H1 (cell line): ENCODE measurements around the gene SESN3. TPM values are rescaled to one million over a fixed set of nuclear protein-coding genes. Genes with fewer than 3 reads are reported as not detected.

Source experiments
- CEBPB ChIP-seq: IDR thresholded peaks from 2 replicates; pipeline ENCODE4 v1.6.1; 2012; ENCODE audit warnings: low read depth, low read length
- NANOG ChIP-seq: IDR thresholded peaks from 2 replicates; pipeline ENCODE4 v1.6.1; 2011; ENCODE audit warnings: low read length, low read depth, mild to moderate bottlenecking, inconsistent platforms; ENCODE audit not compliant: insufficient read depth, poor library complexity, severe bottlenecking
- SUZ12 ChIP-seq: fragments of 200-600 bp; sonication (generic); IDR thresholded peaks from 2 replicates; pipeline ENCODE4 v1.6.1; 2012; ENCODE audit warnings: mild to moderate bottlenecking, inconsistent platforms, low read length, moderate library complexity, mixed read lengths
- polyA plus RNA-seq, 7 experiments: library from polyadenylated mRNA; depleted of rRNA in 3 of 7; stranded (reverse) in 5 of 7; unstranded in 2 of 7; fragments of >200 nt in 5 of 7; fragments of 200-250 nt in 2 of 7; gene quantifications; 1 replicate in 5 of 7; 2 replicates in 1 of 7; 4 replicates in 1 of 7; pipeline versions ENCODE4 v1.2.1 to v1.2.3, GENCODE V29; 2011 to 2013; ENCODE audit warnings: missing spikeins in 2 of 7, mixed read lengths in 2 of 7
- total RNA-seq: library from RNA; stranded (reverse); fragmentation: NEBNext Ultra II Directional; extraction: Animal tissue kit (Norgen Biotek cat#: 25700); gene quantifications from 2 replicates; pipeline ENCODE4 v1.2.1, GENCODE V29; 2021

Gene SESN3
- total and polyA plus RNA-seq, 2 of the 8 experiments (the other 6 are each of a cell fraction or from before 2014, with no cell fraction given), result 10.2 to 31.1 TPM

DNA sequence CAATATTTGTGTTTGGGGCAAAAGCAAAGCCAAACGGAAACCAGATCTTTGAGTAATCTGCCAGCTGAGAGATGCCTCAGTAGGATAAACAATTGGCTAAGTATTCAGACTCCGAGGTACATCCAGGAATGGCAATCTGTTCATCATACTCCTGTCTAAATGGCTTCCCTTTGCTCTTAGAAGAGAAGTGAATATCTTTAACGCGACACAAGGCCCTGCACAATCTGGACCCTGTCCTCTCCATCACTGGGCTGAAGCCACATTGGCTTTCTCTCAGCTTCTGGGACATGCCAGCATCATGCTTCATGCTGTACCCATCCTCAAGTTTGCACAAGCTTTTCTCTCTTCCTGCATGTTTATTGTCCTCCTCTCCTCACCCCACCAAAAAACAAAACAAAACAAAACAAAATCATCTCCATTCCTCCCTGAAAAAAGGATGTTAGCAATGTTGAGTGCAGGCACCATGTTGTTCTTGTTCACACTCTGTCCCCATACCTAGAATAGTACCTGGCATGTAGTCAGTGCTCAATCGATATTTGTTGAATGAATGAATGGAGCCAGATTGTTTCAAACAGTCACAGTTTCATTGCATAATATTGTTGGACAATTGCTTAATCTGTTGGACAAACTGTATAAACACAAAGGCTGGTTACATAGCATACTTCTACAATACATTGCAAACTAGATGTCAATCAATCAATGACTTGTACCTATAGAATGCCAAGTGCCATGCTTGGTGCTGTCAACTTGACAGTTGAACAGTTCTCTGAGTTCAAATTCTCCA is 38.2 kb upstream of the SESN3 start (continued):
- TF ChIP-seq NANOG, result no peak
- TF ChIP-seq CEBPB, result no peak
- no peak for TF ChIP-seq SUZ12
